HepG2 (cell line): ENCODE data around the gene MPIG6B. TPM values are rescaled to one million over a fixed set of nuclear protein-coding genes. Genes with fewer than 3 reads are reported as not detected.

Experiments
- BCL6 ChIP-seq: IDR thresholded peaks from 2 replicates; pipeline ENCODE4 v1.6.1; 2016; ENCODE audit warnings: missing genetic modification reagents, missing compliant biosample characterization
- CENPT ChIP-seq: sonication (generic); formaldehyde crosslinking; IDR thresholded peaks from 2 replicates; pipeline ENCODE4 v1.8.0; 2022; ENCODE audit warnings: low read depth, mild to moderate bottlenecking, moderate library complexity, missing genetic modification reagents
- CREB1 ChIP-seq, 2 experiments: fragments of 450-650 bp in 1 of 2; IDR thresholded peaks; 2 replicates each; pipeline ENCODE4 v1.6.1; 2016 to 2017; ENCODE audit warnings: control low read depth in 1 of 2, mild to moderate bottlenecking in 1 of 2, missing compliant biosample characterization in 1 of 2, missing genetic modification characterization in 1 of 2
- DNMT3B ChIP-seq: conservative IDR thresholded peaks from 2 replicates; pipeline ENCODE4 v1.6.1; 2016; ENCODE audit warnings: missing biosample characterization, control low read depth
- KDM5B ChIP-seq: sonication (generic); formaldehyde crosslinking; IDR thresholded peaks from 2 replicates; pipeline ENCODE4 v1.4.0; 2020; ENCODE audit warnings: missing genetic modification reagents, mild to moderate bottlenecking, borderline replicate concordance
- NR3C1 ChIP-seq: sonication (generic); formaldehyde crosslinking; IDR thresholded peaks from 2 replicates; pipeline ENCODE4 v1.4.0; 2020; ENCODE audit warnings: missing genetic modification reagents
- PCBP1 ChIP-seq: fragments of 200-400 bp; formaldehyde crosslinking; IDR thresholded peaks from 2 replicates; pipeline ENCODE4 v1.6.1; 2017; ENCODE audit warnings: mild to moderate bottlenecking, low read depth, low read length, borderline replicate concordance
- PHF21A ChIP-seq: sonication (generic); formaldehyde crosslinking; IDR thresholded peaks from 2 replicates; pipeline ENCODE4 v1.5.0; 2020; ENCODE audit warnings: mild to moderate bottlenecking, missing genetic modification reagents
- PRPF4 ChIP-seq: fragments of 200-400 bp; formaldehyde crosslinking; IDR thresholded peaks from 2 replicates; pipeline ENCODE4 v1.6.1; 2016; ENCODE audit warnings: low read length, low read depth; ENCODE audit not compliant: poor library complexity, severe bottlenecking
- REPIN1 ChIP-seq: sonication (generic); formaldehyde crosslinking; IDR thresholded peaks from 2 replicates; pipeline ENCODE4 v1.8.0; 2022; ENCODE audit warnings: missing genetic modification reagents, low read depth, mild to moderate bottlenecking, borderline replicate concordance
- SP2 ChIP-seq: sonication (generic); formaldehyde crosslinking; IDR thresholded peaks from 2 replicates; pipeline ENCODE4 v1.5.1; 2020; ENCODE audit warnings: mild to moderate bottlenecking, missing genetic modification reagents
- THYN1 ChIP-seq: sonication (generic); formaldehyde crosslinking; IDR thresholded peaks from 2 replicates; pipeline ENCODE4 v1.8.1; 2023; ENCODE audit warnings: low read depth, mild to moderate bottlenecking, moderate library complexity, missing genetic modification reagents, borderline replicate concordance
- WIZ ChIP-seq: sonication (generic); formaldehyde crosslinking; IDR thresholded peaks from 2 replicates; pipeline ENCODE4 v1.5.1; 2020; ENCODE audit warnings: mild to moderate bottlenecking, missing genetic modification reagents
- ZNF256 ChIP-seq: sonication (generic); formaldehyde crosslinking; conservative IDR thresholded peaks from 2 replicates; pipeline ENCODE4 v1.4.0; 2020; ENCODE audit warnings: missing genetic modification reagents
- ZNF510 ChIP-seq: sonication (generic); formaldehyde crosslinking; IDR thresholded peaks from 2 replicates; pipeline ENCODE4 v1.4.0; 2020; ENCODE audit warnings: low read depth, mild to moderate bottlenecking, missing genetic modification reagents
- ZNF570 ChIP-seq: sonication (generic); formaldehyde crosslinking; IDR thresholded peaks from 2 replicates; pipeline ENCODE4 v1.4.0; 2020; ENCODE audit warnings: mild to moderate bottlenecking, missing genetic modification reagents, borderline replicate concordance
- polyA plus RNA-seq, 8 experiments: library from polyadenylated mRNA; depleted of rRNA in 3 of 8; stranded (reverse) in 7 of 8; unstranded in 1 of 8; fragments of >200 nt; fragmentation: Illumina TruSeq in 4 of 8; extraction: Trizol in 4 of 8; gene quantifications; 2 replicates each; pipeline versions ENCODE4 v1.2.1 to v1.2.3, GENCODE V29; 2011 to 2016; ENCODE audit warnings: low read depth in 4 of 8, missing spikeins in 1 of 8, mixed read lengths in 1 of 8; ENCODE audit not compliant: insufficient read depth in 1 of 8
- total RNA-seq, 5 experiments: library from RNA; depleted of rRNA; stranded (reverse); fragments of >200 nt; fragmentation: Illumina TruSeq; extraction: Trizol; gene quantifications; 2 replicates each; pipeline ENCODE4 v1.2.3, GENCODE V29; 2016; ENCODE audit warnings: low read depth in 1 of 5
- TF ChIP-seq, protein P1 (sequence below): IDR thresholded peaks from 2 replicates; pipeline ENCODE4 v1.6.1; 2016; ENCODE audit warnings: missing compliant biosample characterization, missing genetic modification reagents, borderline replicate concordance
- TF ChIP-seq, protein P2 (sequence below): sonication (generic); formaldehyde crosslinking; IDR thresholded peaks from 2 replicates; pipeline ENCODE4 v1.8.1; 2023; ENCODE audit warnings: mild to moderate bottlenecking, missing genetic modification reagents, borderline replicate concordance
- TF ChIP-seq, protein P3 (sequence below): sonication (generic); IDR thresholded peaks from 2 replicates; pipeline ENCODE4 v1.6.1; 2016; ENCODE audit warnings: low read depth, borderline replicate concordance
- TF ChIP-seq, protein P4 (sequence below): sonication (generic); formaldehyde crosslinking; IDR thresholded peaks from 2 replicates; pipeline ENCODE4 v1.4.0; 2020; ENCODE audit warnings: missing genetic modification reagents
- TF ChIP-seq, protein P5 (sequence below): sonication (generic); formaldehyde crosslinking; IDR thresholded peaks from 2 replicates; pipeline ENCODE4 v1.4.0; 2020; ENCODE audit warnings: missing genetic modification reagents

MPIG6B gene
- total and polyA plus RNA-seq, 2 of the 13 experiments (the other 11 are each of a cell fraction or from before 2014, with no cell fraction given): not detected

DNA sequence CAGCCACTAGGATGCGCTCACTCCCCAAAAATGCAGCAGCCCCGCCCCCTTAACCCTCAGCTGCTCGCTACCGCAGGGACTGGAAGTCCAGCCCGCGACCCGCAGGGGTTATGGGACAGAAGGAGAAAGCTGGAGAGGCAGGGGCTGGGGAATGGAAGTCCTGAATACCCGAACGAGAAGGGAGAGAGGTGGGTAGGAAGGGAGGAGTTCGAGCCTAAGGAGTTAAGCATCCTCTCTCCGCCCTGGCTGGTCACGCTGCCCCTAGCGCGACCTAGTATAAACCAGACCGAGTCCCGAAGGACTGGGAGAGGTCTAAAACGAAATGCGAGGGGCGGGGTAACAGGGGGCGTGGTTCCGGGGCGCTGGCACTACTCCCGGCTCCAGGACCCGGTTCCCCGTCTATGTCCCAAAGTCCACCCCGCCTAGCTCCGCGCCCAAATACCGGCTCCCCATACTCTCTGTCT is 6.4 kb downstream of the MPIG6B start (continued):
- no peak; the same call in 1 of the 2 replicates for TF ChIP-seq BCL6
- no peak; the same call in 1 of the 2 replicates for TF ChIP-seq THYN1 (CRISPR knock-in tag)
- TF ChIP-seq ZNF510 (CRISPR knock-in tag): no peak
- TF ChIP-seq CREB1 (IDR thresholded peaks at IDR 0.05): no peak
- TF ChIP-seq CREB1 (CRISPR knock-in tag; IDR thresholded peaks at IDR 0.05): no peak
- TF ChIP-seq, protein P1, sequence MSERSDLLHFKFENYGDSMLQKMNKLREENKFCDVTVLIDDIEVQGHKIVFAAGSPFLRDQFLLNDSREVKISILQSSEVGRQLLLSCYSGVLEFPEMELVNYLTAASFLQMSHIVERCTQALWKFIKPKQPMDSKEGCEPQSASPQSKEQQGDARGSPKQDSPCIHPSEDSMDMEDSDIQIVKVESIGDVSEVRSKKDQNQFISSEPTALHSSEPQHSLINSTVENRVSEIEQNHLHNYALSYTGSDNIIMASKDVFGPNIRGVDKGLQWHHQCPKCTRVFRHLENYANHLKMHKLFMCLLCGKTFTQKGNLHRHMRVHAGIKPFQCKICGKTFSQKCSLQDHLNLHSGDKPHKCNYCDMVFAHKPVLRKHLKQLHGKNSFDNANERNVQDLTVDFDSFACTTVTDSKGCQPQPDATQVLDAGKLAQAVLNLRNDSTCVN (CRISPR knock-in tag): peak; percentile 46; the same call in 1 of the 2 replicates
- 0 out of 2 replicates have a peak, but pooled peaks have one; percentile 81 for TF ChIP-seq KDM5B (CRISPR knock-in tag)
- TF ChIP-seq PCBP1: no peak
- TF ChIP-seq ZNF256 (CRISPR knock-in tag): 0 out of 2 replicates have a peak, but pooled peaks have one; percentile 69
- TF ChIP-seq, protein P2, sequence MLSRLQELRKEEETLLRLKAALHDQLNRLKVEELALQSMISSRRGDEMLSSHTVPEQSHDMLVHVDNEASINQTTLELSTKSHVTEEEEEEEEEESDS: no peak; the same call in 1 of the 2 replicates
- no peak for TF ChIP-seq WIZ (CRISPR knock-in tag)
- TF ChIP-seq, protein P3, sequence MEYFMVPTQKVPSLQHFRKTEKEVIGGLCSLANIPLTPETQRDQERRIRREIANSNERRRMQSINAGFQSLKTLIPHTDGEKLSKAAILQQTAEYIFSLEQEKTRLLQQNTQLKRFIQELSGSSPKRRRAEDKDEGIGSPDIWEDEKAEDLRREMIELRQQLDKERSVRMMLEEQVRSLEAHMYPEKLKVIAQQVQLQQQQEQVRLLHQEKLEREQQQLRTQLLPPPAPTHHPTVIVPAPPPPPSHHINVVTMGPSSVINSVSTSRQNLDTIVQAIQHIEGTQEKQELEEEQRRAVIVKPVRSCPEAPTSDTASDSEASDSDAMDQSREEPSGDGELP: peak; percentile 91; the same call in 1 of the 2 replicates
- TF ChIP-seq REPIN1 (CRISPR knock-in tag): peak; percentile 60; the same call in 1 of the 2 replicates
- TF ChIP-seq PHF21A: peak; percentile 77
- TF ChIP-seq CENPT (CRISPR knock-in tag): no peak
- no peak for TF ChIP-seq NR3C1 (CRISPR knock-in tag)
- no peak for TF ChIP-seq SP2 (CRISPR knock-in tag)
- no peak for TF ChIP-seq ZNF570
- no peak for TF ChIP-seq DNMT3B (CRISPR knock-in tag)
- no peak for TF ChIP-seq PRPF4
- TF ChIP-seq, protein P4, sequence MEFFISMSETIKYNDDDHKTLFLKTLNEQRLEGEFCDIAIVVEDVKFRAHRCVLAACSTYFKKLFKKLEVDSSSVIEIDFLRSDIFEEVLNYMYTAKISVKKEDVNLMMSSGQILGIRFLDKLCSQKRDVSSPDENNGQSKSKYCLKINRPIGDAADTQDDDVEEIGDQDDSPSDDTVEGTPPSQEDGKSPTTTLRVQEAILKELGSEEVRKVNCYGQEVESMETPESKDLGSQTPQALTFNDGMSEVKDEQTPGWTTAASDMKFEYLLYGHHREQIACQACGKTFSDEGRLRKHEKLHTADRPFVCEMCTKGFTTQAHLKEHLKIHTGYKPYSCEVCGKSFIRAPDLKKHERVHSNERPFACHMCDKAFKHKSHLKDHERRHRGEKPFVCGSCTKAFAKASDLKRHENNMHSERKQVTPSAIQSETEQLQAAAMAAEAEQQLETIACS: no peak; the same call in 1 of the 2 replicates
- TF ChIP-seq, protein P5, sequence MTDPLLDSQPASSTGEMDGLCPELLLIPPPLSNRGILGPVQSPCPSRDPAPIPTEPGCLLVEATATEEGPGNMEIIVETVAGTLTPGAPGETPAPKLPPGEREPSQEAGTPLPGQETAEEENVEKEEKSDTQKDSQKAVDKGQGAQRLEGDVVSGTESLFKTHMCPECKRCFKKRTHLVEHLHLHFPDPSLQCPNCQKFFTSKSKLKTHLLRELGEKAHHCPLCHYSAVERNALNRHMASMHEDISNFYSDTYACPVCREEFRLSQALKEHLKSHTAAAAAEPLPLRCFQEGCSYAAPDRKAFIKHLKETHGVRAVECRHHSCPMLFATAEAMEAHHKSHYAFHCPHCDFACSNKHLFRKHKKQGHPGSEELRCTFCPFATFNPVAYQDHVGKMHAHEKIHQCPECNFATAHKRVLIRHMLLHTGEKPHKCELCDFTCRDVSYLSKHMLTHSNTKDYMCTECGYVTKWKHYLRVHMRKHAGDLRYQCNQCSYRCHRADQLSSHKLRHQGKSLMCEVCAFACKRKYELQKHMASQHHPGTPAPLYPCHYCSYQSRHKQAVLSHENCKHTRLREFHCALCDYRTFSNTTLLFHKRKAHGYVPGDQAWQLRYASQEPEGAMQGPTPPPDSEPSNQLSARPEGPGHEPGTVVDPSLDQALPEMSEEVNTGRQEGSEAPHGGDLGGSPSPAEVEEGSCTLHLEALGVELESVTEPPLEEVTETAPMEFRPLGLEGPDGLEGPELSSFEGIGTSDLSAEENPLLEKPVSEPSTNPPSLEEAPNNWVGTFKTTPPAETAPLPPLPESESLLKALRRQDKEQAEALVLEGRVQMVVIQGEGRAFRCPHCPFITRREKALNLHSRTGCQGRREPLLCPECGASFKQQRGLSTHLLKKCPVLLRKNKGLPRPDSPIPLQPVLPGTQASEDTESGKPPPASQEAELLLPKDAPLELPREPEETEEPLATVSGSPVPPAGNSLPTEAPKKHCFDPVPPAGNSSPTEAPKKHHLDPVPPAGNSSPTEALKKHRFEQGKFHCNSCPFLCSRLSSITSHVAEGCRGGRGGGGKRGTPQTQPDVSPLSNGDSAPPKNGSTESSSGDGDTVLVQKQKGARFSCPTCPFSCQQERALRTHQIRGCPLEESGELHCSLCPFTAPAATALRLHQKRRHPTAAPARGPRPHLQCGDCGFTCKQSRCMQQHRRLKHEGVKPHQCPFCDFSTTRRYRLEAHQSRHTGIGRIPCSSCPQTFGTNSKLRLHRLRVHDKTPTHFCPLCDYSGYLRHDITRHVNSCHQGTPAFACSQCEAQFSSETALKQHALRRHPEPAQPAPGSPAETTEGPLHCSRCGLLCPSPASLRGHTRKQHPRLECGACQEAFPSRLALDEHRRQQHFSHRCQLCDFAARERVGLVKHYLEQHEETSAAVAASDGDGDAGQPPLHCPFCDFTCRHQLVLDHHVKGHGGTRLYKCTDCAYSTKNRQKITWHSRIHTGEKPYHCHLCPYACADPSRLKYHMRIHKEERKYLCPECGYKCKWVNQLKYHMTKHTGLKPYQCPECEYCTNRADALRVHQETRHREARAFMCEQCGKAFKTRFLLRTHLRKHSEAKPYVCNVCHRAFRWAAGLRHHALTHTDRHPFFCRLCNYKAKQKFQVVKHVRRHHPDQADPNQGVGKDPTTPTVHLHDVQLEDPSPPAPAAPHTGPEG (CRISPR knock-in tag): peak; percentile 77
